LHCN-M2 (cell line): ENCODE data around the gene WDR91. TPM values are rescaled to one million over a fixed set of nuclear protein-coding genes. Genes with fewer than 3 reads are reported as not detected.

Experiments
- DNase-seq: peaks from one replicate; pipeline ENCODE4 v3.0.0-alpha.2; 2012; ENCODE audit warnings: low read depth
- polyA plus RNA-seq: library from polyadenylated mRNA; unstranded; fragments of >200 nt; gene quantifications from one replicate; pipeline ENCODE4 v1.2.1, GENCODE V29; 2012; ENCODE audit warnings: missing spikeins
- total RNA-seq: library from RNA; depleted of rRNA; stranded (reverse); fragments of >200 nt; gene quantifications from 2 replicates; pipeline ENCODE4 v1.2.3, GENCODE V29; 2014; rRNA removed

The WDR91 gene
- total RNA-seq: 6.4 and 6.9 TPM in 2 replicates
- polyA plus RNA-seq: 4.7 TPM

- DNase-seq: peak; percentile 92
These were observed at the start of gene WDR91 for GRCh38 chr7:135211179-135211945. WDR91 (minus strand) TSS chr7:135211526; CDS start chr7:135211502, 24 bp downstream.

GRCh38 chr7:135260470-135260869, 49.1 kb upstream of the WDR91 start:
- DNase-seq: no peak

- no peak for DNase-seq
These were observed 48.4 kb upstream of the WDR91 start for GRCh38 chr7:135259702-135260101.

- no peak for DNase-seq
These were observed 47.3 kb upstream of the WDR91 start for GRCh38 chr7:135258585-135258984.

GRCh38 chr7:135257790-135258189, 46.5 kb upstream of the WDR91 start:
- no peak for DNase-seq

- peak; percentile 95 for DNase-seq
These were observed 42.8 kb upstream of the WDR91 start for GRCh38 chr7:135253851-135254771.

GRCh38 chr7:135251496-135252391, 40.4 kb upstream of the WDR91 start:
- DNase-seq: no peak

GRCh38 chr7:135248546-135248945, 37.2 kb upstream of the WDR91 start:
- DNase-seq: no peak

- no peak for DNase-seq
These were observed 36.6 kb upstream of the WDR91 start for GRCh38 chr7:135247746-135248471.

- DNase-seq: no peak
These were observed 35.0 kb upstream of the WDR91 start for GRCh38 chr7:135246191-135246825.

- no peak for DNase-seq
These were observed 34.2 kb upstream of the WDR91 start for GRCh38 chr7:135245226-135246190.

GRCh38 chr7:135242096-135242684, 30.9 kb upstream of the WDR91 start:
- no peak for DNase-seq

GRCh38 chr7:135240441-135240840, 29.1 kb upstream of the WDR91 start:
- DNase-seq: no peak

GRCh38 chr7:135239263-135239662, 27.9 kb upstream of the WDR91 start:
- no peak for DNase-seq

GRCh38 chr7:135238112-135238744, 26.9 kb upstream of the WDR91 start:
- DNase-seq: no peak

GRCh38 chr7:135236727-135237126, 25.4 kb upstream of the WDR91 start:
- no peak for DNase-seq

- DNase-seq: no peak
These were observed 24.5 kb upstream of the WDR91 start for GRCh38 chr7:135235841-135236240.

- DNase-seq: no peak
These were observed 23.4 kb upstream of the WDR91 start for GRCh38 chr7:135234727-135235126.
